GM04503 (cell line): ENCODE measurements around the gene PEX14.
"Not testable (repeated sequence)": the region's sequence is repeated elsewhere in the genome, so short reads cannot be mapped to it uniquely, and the experiment has no call there.

Experiments
- DNase-seq: peaks from one replicate; pipeline ENCODE4 v3.0.0-alpha.2; 2012; ENCODE audit warnings: low read depth

PEX14 gene

GRCh38 chr1:10474613-10475507 lies at the start of gene PEX14:
Gene PEX14, plus strand, starts transcription at chr1:10474950. Its CDS starts 17 bp downstream, at chr1:10474967.
- DNase-seq, result peak; percentile 46

GRCh38 chr1:10425826-10426534 lies 48.8 kb upstream of the PEX14 start:
- not testable (repeated sequence) for DNase-seq

GRCh38 chr1:10426535-10426848 lies 48.3 kb upstream of the PEX14 start:
- DNase-seq, result not testable (repeated sequence)

GRCh38 chr1:10428984-10429383 lies 45.8 kb upstream of the PEX14 start:
- DNase-seq, result no peak

GRCh38 chr1:10429868-10430215 lies 44.9 kb upstream of the PEX14 start:
- no peak for DNase-seq

GRCh38 chr1:10430216-10431069 lies 44.3 kb upstream of the PEX14 start, which contains the start of gene CENPS:
Gene CENPS, plus strand, starts transcription at chr1:10430433. Its CDS starts 85 bp downstream, at chr1:10430518.
- DNase-seq, result peak; percentile 50

- no peak for DNase-seq
These were observed 43.5 kb upstream of the PEX14 start for GRCh38 chr1:10431070-10431730.

- DNase-seq, result no peak
These were observed 41.6 kb upstream of the PEX14 start for GRCh38 chr1:10432910-10433700.

- DNase-seq, result no peak
These were observed 41.0 kb upstream of the PEX14 start for GRCh38 chr1:10433790-10434189.

- no peak for DNase-seq
These were observed 40.2 kb upstream of the PEX14 start for GRCh38 chr1:10434590-10434989.

GRCh38 chr1:10437052-10437451 lies 37.7 kb upstream of the PEX14 start:
- no peak for DNase-seq

GRCh38 chr1:10438677-10439163 lies 36.0 kb upstream of the PEX14 start:
- no peak for DNase-seq

- no peak for DNase-seq
These were observed 34.4 kb upstream of the PEX14 start for GRCh38 chr1:10440305-10440704.

GRCh38 chr1:10440794-10441193 lies 34.0 kb upstream of the PEX14 start:
- no peak for DNase-seq

GRCh38 chr1:10444248-10444647 lies 30.5 kb upstream of the PEX14 start:
- no peak for DNase-seq

- DNase-seq, result no peak
These were observed 29.9 kb upstream of the PEX14 start for GRCh38 chr1:10444795-10445397.

GRCh38 chr1:10446790-10447422 lies 27.8 kb upstream of the PEX14 start:
- DNase-seq, result no peak

GRCh38 chr1:10449751-10450150 lies 25.0 kb upstream of the PEX14 start, which contains the start of gene CORT:
Gene CORT, plus strand, starts transcription at chr1:10450031. Its CDS starts 193 bp downstream, at chr1:10450224.
- no peak for DNase-seq

- no peak for DNase-seq
These were observed 24.5 kb upstream of the PEX14 start for GRCh38 chr1:10450156-10450814.
